DND-41 (cell line): ENCODE measurements around the gene FBXO22.

Source experiments
- EZH2 ChIP-seq: IDR thresholded peaks from 3 replicates; pipeline ENCODE4 v1.6.1; 2012; ENCODE audit warnings: borderline replicate concordance, low read depth, mild to moderate bottlenecking, moderate library complexity, low read length, inconsistent platforms; ENCODE audit not compliant: severe bottlenecking
- TF ChIP-seq, protein P1 (sequence below): IDR thresholded peaks from 2 replicates; pipeline ENCODE4 v1.5.1; 2012; ENCODE audit warnings: borderline replicate concordance, low read length, moderate library complexity, mild to moderate bottlenecking; ENCODE audit not compliant: poor library complexity, severe bottlenecking; ENCODE audit errors: extremely low read depth

DNA sequence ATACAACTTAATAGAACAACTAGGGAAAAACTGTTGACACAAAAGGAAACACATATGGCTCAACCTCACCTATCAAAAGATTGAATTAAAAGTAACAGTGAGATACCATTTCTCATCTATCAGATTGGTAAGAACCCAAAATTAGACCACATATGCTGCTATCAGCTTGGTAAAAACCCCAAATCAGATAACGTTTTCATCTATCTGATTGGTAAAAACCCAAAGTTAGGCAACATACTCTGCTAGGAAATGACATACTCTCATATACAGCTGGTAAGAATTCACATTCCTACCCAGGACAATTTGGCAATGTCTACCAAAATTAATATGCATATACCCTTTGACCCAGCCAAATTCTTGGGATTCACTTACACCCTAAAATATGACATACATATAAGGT, 82.3 kb downstream of the FBXO22 start:
- TF ChIP-seq, protein P1, sequence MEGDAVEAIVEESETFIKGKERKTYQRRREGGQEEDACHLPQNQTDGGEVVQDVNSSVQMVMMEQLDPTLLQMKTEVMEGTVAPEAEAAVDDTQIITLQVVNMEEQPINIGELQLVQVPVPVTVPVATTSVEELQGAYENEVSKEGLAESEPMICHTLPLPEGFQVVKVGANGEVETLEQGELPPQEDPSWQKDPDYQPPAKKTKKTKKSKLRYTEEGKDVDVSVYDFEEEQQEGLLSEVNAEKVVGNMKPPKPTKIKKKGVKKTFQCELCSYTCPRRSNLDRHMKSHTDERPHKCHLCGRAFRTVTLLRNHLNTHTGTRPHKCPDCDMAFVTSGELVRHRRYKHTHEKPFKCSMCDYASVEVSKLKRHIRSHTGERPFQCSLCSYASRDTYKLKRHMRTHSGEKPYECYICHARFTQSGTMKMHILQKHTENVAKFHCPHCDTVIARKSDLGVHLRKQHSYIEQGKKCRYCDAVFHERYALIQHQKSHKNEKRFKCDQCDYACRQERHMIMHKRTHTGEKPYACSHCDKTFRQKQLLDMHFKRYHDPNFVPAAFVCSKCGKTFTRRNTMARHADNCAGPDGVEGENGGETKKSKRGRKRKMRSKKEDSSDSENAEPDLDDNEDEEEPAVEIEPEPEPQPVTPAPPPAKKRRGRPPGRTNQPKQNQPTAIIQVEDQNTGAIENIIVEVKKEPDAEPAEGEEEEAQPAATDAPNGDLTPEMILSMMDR = no peak
- TF ChIP-seq EZH2 = no peak
